ENCODE measurements around the gene ESPN. TPM values are rescaled to one million over a fixed set of nuclear protein-coding genes. Genes with fewer than 3 reads are reported as not detected.

ESPN gene
- total RNA-seq, 1 donor from 2014 or later: 0.36 TPM

- H3K36me3 Mint-ChIP-seq (ENCODE audit: low read depth, unreplicated experiment): no peaks in the 10 kb centered on the region
- no peak overlapping the region for H3K4me3 Mint-ChIP-seq (ENCODE audit: unreplicated experiment)
- H3K27ac Mint-ChIP-seq (ENCODE audit: unreplicated experiment): no peak overlapping the region
- H3K27me3 Mint-ChIP-seq (ENCODE audit: unreplicated experiment): peaks cover 29% of the 10 kb centered on the region
- peak; percentile 63 for DNase-seq (ENCODE audit: low spot score)
- no peaks in the 10 kb centered on the region for H3K9me3 Mint-ChIP-seq (ENCODE audit: unreplicated experiment)
- TF ChIP-seq CTCF (IDR thresholded peaks at IDR 0.05; ENCODE audit: unreplicated experiment): peak; percentile 75
- H3K4me1 Mint-ChIP-seq (ENCODE audit: unreplicated experiment): no peaks in the 10 kb centered on the region
Measured at GRCh38 chr1:6423321-6423999, 1.1 kb upstream of the ESPN start.

- peaks cover 29% of the 10 kb centered on the region for H3K27me3 Mint-ChIP-seq (ENCODE audit: unreplicated experiment)
- no peak for TF ChIP-seq CTCF (IDR thresholded peaks at IDR 0.05; ENCODE audit: unreplicated experiment)
- DNase-seq (ENCODE audit: low spot score): no peak
- no peak overlapping the region for H3K4me3 Mint-ChIP-seq (ENCODE audit: unreplicated experiment)
- H3K36me3 Mint-ChIP-seq (ENCODE audit: low read depth, unreplicated experiment): no peaks in the 10 kb centered on the region
- no peaks in the 10 kb centered on the region for H3K4me1 Mint-ChIP-seq (ENCODE audit: unreplicated experiment)
- no peaks in the 10 kb centered on the region for H3K9me3 Mint-ChIP-seq (ENCODE audit: unreplicated experiment)
- H3K27ac Mint-ChIP-seq (ENCODE audit: unreplicated experiment): no peak overlapping the region
Measured at GRCh38 chr1:6424000-6424565, 493 bp upstream of the ESPN start.

- Mint-ChIP-seq H3K4me3 (ENCODE audit: unreplicated experiment) (no peak overlapping the region), H3K27me3 (ENCODE audit: unreplicated experiment) (peaks cover 30% of the 10 kb centered on the region), H3K9me3 (ENCODE audit: unreplicated experiment) (no peaks in the 10 kb centered on the region), H3K36me3 (ENCODE audit: low read depth, unreplicated experiment) (no peaks in the 10 kb centered on the region), H3K4me1 (ENCODE audit: unreplicated experiment) (no peaks in the 10 kb centered on the region), H3K27ac (ENCODE audit: unreplicated experiment) (peak overlapping the region; percentile 57)
- no peak for DNase-seq (ENCODE audit: low spot score)
- no peak for TF ChIP-seq CTCF (IDR thresholded peaks at IDR 0.05; ENCODE audit: unreplicated experiment)
Measured at GRCh38 chr1:6425658-6426057, 1.1 kb downstream of the ESPN start.

- no peak for DNase-seq (ENCODE audit: low spot score)
- Mint-ChIP-seq H3K9me3 (ENCODE audit: unreplicated experiment) (no peaks in the 10 kb centered on the region), H3K4me1 (ENCODE audit: unreplicated experiment) (no peaks in the 10 kb centered on the region), H3K4me3 (ENCODE audit: unreplicated experiment) (no peak overlapping the region), H3K36me3 (ENCODE audit: low read depth, unreplicated experiment) (no peaks in the 10 kb centered on the region), H3K27me3 (ENCODE audit: unreplicated experiment) (peaks cover 27% of the 10 kb centered on the region), H3K27ac (ENCODE audit: unreplicated experiment) (no peak overlapping the region)
- TF ChIP-seq CTCF (IDR thresholded peaks at IDR 0.05; ENCODE audit: unreplicated experiment): no peak
Measured at GRCh38 chr1:6426277-6426971, 1.8 kb downstream of the ESPN start.

GRCh38 chr1:6426972-6427350 lies 2.4 kb downstream of the ESPN start:
- Mint-ChIP-seq H3K27me3 (ENCODE audit: unreplicated experiment) (peaks cover 21% of the 10 kb centered on the region), H3K36me3 (ENCODE audit: low read depth, unreplicated experiment) (no peaks in the 10 kb centered on the region), H3K4me3 (ENCODE audit: unreplicated experiment) (no peak overlapping the region), H3K27ac (ENCODE audit: unreplicated experiment) (no peak overlapping the region), H3K9me3 (ENCODE audit: unreplicated experiment) (no peaks in the 10 kb centered on the region), H3K4me1 (ENCODE audit: unreplicated experiment) (no peaks in the 10 kb centered on the region)
- no peak for DNase-seq (ENCODE audit: low spot score)
- TF ChIP-seq CTCF (IDR thresholded peaks at IDR 0.05; ENCODE audit: unreplicated experiment): no peak
